ENCODE measurements around the gene SPTA1.

Gene SPTA1

DNA sequence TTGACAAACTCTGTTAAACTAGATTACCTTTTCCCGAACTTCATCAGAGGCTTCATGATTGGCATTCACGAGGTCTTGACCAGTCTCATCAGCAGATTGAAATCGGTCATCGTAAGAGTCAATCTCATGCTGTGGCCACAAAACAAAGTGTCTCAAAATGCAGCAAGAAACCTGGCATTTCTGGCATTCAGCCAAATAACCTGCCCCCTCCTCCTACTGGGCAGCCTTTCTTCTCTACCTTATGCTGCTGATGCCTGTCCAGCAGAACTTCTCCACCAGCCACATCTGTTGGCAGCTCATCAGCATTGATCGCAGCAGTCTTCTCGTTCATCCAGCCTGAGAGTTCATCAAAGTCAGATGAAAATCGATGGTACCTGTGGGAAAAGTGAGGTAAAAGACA is 12.2 kb downstream of the SPTA1 start:
- H3K4me3 ChIP-seq (ENCODE audit: low read length): no peak overlapping the region
- TF ChIP-seq, protein P1, sequence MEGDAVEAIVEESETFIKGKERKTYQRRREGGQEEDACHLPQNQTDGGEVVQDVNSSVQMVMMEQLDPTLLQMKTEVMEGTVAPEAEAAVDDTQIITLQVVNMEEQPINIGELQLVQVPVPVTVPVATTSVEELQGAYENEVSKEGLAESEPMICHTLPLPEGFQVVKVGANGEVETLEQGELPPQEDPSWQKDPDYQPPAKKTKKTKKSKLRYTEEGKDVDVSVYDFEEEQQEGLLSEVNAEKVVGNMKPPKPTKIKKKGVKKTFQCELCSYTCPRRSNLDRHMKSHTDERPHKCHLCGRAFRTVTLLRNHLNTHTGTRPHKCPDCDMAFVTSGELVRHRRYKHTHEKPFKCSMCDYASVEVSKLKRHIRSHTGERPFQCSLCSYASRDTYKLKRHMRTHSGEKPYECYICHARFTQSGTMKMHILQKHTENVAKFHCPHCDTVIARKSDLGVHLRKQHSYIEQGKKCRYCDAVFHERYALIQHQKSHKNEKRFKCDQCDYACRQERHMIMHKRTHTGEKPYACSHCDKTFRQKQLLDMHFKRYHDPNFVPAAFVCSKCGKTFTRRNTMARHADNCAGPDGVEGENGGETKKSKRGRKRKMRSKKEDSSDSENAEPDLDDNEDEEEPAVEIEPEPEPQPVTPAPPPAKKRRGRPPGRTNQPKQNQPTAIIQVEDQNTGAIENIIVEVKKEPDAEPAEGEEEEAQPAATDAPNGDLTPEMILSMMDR (IDR thresholded peaks at IDR 0.05; ENCODE audit: insufficient read depth, low read depth, low read length, missing control alignments): no peak
- DNase-seq (ENCODE audit: low read depth): no peak

DNA sequence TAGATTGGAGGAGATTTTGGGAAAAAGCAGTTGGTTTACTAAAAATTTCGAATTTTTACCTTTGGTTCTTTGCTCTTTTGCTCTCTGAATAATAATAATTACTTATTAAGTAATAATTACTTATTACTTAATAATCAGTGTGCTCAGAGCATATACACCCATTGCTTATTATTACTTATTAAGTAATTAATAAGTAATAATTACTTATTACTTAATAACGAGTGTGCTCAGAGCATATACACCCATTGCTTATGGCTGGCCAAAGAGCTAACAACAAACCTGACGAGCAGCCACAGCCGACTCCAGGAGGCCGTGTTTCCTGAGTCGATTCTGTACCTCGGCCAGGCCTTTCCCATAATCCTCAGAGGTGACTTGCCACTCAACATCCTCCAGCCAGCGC is 20.5 kb downstream of the SPTA1 start:
- no peak overlapping the region for H3K4me3 ChIP-seq (ENCODE audit: low read length)
- DNase-seq (ENCODE audit: low read depth): no peak
- TF ChIP-seq, protein P1 (IDR thresholded peaks at IDR 0.05; ENCODE audit: insufficient read depth, low read depth, low read length, missing control alignments): no peak

DNA sequence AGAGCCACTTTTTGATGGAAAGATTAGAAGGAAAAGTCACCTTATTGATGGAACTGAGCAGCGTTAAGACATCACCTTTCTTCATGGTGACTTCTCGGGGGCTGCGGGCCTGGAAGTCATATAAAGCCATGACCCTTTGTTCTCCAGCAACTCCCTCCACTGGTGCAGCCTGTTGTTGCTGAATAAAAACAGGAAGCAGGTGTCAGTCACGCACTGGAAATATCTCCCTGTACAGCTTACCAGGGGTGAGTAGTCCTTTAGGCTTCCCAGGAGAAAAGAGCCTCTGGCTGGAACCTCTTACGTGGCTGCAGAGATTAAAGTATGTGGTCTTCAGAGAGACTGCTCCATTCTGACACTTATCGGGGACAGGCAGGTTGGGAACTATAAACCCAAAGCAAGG is 31.9 kb downstream of the SPTA1 start:
- TF ChIP-seq, protein P1 (IDR thresholded peaks at IDR 0.05; ENCODE audit: insufficient read depth, low read depth, low read length, missing control alignments): no peak
- H3K4me3 ChIP-seq (ENCODE audit: low read length): no peak overlapping the region
- DNase-seq (ENCODE audit: low read depth): no peak

DNA sequence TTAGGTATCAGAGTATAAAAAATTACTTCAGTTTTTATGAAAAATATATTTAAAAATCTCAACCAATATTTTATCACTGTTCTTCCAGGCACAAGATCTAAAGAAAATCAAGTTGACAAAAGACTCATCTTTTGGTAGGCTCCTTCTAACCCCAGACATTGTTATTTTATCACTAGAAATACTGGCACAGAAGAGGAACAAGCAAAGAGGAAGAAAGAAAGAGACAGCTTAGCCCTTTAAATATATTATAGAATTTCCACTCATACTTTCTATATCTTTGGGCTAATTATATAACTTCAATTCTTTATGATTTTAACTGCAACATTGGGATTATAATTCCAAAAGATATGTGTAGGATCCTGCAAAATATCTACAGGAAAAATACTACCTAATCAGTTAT is 32.4 kb downstream of the SPTA1 start:
- no peak for DNase-seq (ENCODE audit: low read depth)
- no peak overlapping the region for H3K4me3 ChIP-seq (ENCODE audit: low read length)
- TF ChIP-seq, protein P1 (IDR thresholded peaks at IDR 0.05; ENCODE audit: insufficient read depth, low read depth, low read length, missing control alignments): no peak

DNA sequence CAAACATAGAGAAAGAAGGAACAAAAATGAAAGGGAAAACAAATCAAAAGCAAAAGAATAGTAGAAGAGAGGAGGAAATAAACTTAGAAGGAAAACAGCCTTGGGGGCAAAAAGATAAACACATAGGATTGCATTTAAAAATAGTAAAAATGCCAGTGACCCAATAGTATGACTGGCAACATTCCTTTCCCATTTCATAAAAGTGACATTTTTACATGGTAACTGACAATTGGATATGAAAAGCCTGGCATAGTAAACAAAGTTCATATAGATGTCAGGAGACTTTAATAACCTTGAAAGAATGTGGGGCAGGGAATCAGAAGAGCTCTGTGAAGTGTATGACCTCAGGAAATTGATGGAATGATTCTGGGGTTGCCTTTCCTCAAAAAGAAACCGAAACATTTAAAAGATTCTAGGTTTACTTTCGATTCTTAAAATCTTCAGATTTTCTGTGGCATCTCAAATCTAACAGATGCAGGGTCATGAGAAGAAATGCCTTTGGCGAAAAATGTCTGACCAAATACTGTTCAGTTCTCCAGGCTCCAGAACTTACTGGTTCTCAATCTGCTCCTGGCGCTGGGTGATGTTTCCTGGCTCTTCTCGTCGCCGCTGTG is 33.7 kb downstream of the SPTA1 start:
- DNase-seq (ENCODE audit: low read depth): no peak
- TF ChIP-seq, protein P1 (IDR thresholded peaks at IDR 0.05; ENCODE audit: insufficient read depth, low read depth, low read length, missing control alignments): no peak

DNA sequence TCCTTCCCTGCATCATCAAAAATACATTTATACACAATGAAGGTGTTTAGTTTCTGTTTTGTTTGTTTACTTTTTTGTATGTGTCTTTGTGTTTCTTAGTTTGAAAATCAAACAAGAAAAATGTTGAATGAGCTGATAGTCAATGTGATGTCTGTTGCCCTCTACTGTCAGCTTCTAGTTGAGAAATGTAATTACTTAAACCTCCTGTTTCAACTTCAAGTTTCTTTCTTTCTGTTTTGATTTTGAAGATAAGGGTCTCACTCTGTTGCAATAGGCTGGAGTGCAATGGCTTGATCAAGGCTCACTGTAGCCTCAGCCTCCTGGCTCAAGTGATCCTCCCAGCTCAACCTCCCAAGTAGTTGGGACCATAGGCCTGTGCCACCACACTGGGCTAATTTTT is 37.5 kb downstream of the SPTA1 start:
- H3K4me3 ChIP-seq (ENCODE audit: low read length): no peak overlapping the region
- DNase-seq (ENCODE audit: low read depth): no peak
- TF ChIP-seq, protein P1 (IDR thresholded peaks at IDR 0.05; ENCODE audit: insufficient read depth, low read depth, low read length, missing control alignments): no peak

More for the DNA sequence above, 33.7 kb downstream of the SPTA1 start:
- H3K4me3 ChIP-seq (ENCODE audit: low read length): no peak overlapping the region

DNA sequence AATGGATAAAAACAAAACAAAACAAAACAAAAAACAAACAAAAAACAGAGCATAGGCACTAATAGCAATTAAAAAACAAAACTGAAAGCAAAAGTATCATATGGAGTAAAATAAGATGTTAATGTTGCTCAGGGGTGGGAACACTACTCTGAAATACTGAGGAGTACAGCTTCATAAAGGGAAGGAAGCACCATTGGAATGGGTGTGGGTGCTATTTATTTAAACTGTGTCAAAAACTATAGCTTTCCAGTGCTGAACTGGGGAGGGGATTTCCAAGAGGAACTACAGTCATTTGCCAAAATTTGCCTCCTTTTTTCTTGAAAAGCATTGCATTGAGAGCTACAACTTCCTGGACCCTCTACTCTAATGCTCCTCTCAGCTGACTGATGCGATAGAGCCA is 40.0 kb downstream of the SPTA1 start:
- no peak for DNase-seq (ENCODE audit: low read depth)
- H3K4me3 ChIP-seq (ENCODE audit: low read length): no peak overlapping the region
- TF ChIP-seq, protein P1 (IDR thresholded peaks at IDR 0.05; ENCODE audit: insufficient read depth, low read depth, low read length, missing control alignments): no peak

Data from epithelial cell of esophagus (primary cell).